Trophoblast cell (in vitro differentiated cells and primary cell): ENCODE measurements around the gene UBXN11.
"Not testable (repeated sequence)": the region's sequence is repeated elsewhere in the genome, so short reads cannot be mapped to it uniquely, and the experiment has no call there.

ENCODE experiments used
- DNase-seq, 2 donors: peaks; one replicate each; pipeline ENCODE4 v3.0.0-alpha.2; 2016
- H2AFZ ChIP-seq: 2 replicates; pipeline ENCODE4 v1.6.1; 2013; ENCODE audit warnings: low read length, moderate library complexity, mild to moderate bottlenecking; ENCODE audit not compliant: insufficient read depth, poor library complexity
- H2AK5ac ChIP-seq: 2 replicates; pipeline ENCODE4 v1.6.1; 2013; ENCODE audit warnings: mild to moderate bottlenecking, low read length
- H2BK120ac ChIP-seq: 2 replicates; pipeline ENCODE4 v1.6.1; 2013; ENCODE audit warnings: low read length, mild to moderate bottlenecking, moderate library complexity; ENCODE audit not compliant: insufficient read depth, poor library complexity
- H2BK12ac ChIP-seq: 2 replicates; pipeline ENCODE4 v1.6.1; 2013; ENCODE audit warnings: mild to moderate bottlenecking, low read length, moderate library complexity
- H2BK5ac ChIP-seq: 2 replicates; pipeline ENCODE4 v1.6.1; 2013; ENCODE audit warnings: low read length, low read depth, moderate library complexity, mild to moderate bottlenecking; ENCODE audit not compliant: poor library complexity
- H3K14ac ChIP-seq: 2 replicates; pipeline ENCODE4 v1.6.1; 2013; ENCODE audit warnings: mild to moderate bottlenecking, low read length
- H3K18ac ChIP-seq: 2 replicates; pipeline ENCODE4 v1.6.1; 2013; ENCODE audit warnings: mild to moderate bottlenecking, low read length
- H3K23ac ChIP-seq: 2 replicates; pipeline ENCODE4 v1.6.1; 2013; ENCODE audit warnings: low read length
- H3K27ac ChIP-seq: 2 replicates; pipeline ENCODE4 v1.5.1; 2013; ENCODE audit warnings: low read depth, mild to moderate bottlenecking, inconsistent platforms, low read length, moderate library complexity
- H3K27me3 ChIP-seq: 2 replicates; pipeline ENCODE4 v1.6.1; 2013; ENCODE audit warnings: inconsistent platforms, mild to moderate bottlenecking, low read length, moderate library complexity; ENCODE audit not compliant: insufficient read depth
- H3K36me3 ChIP-seq, 2 experiments: 1 replicate in 1 of 2; 2 replicates in 1 of 2; pipeline ENCODE4 v1.6.1; 2013; ENCODE audit warnings: low read length in 2 of 2, mild to moderate bottlenecking in 2 of 2, moderate library complexity in 1 of 2; ENCODE audit not compliant: insufficient read depth in 2 of 2, control insufficient read depth in 1 of 2
- H3K4ac ChIP-seq: 2 replicates; pipeline ENCODE4 v1.6.1; 2013; ENCODE audit warnings: low read depth, mild to moderate bottlenecking, low read length, moderate library complexity
- H3K4me1 ChIP-seq, 2 experiments: 1 replicate in 1 of 2; 2 replicates in 1 of 2; pipeline ENCODE4 v1.6.1; 2013; ENCODE audit warnings: low read length in 2 of 2, mild to moderate bottlenecking in 2 of 2, moderate library complexity in 1 of 2; ENCODE audit not compliant: insufficient read depth in 2 of 2, control insufficient read depth in 1 of 2
- H3K4me2 ChIP-seq: 2 replicates; pipeline ENCODE4 v1.6.1; 2013; ENCODE audit warnings: inconsistent platforms, mild to moderate bottlenecking, low read length, moderate library complexity
- H3K4me3 ChIP-seq: 2 replicates; pipeline ENCODE4 v1.5.1; 2013; ENCODE audit warnings: mild to moderate bottlenecking, low read depth, low read length, inconsistent platforms
- H3K79me1 ChIP-seq: one replicate; pipeline ENCODE4 v1.6.1; 2013; ENCODE audit warnings: low read length
- H3K79me2 ChIP-seq: 2 replicates; pipeline ENCODE4 v1.6.1; 2013; ENCODE audit warnings: low read length, mild to moderate bottlenecking; ENCODE audit not compliant: control insufficient read depth, insufficient read depth, poor library complexity
- H3K9ac ChIP-seq: 2 replicates; pipeline ENCODE4 v1.6.1; 2013; ENCODE audit warnings: mild to moderate bottlenecking, low read length
- H3K9me3 ChIP-seq: 2 replicates; pipeline ENCODE4 v1.6.1; 2013; ENCODE audit warnings: low read depth, mild to moderate bottlenecking, control low read depth, inconsistent platforms, low read length; ENCODE audit not compliant: insufficient read depth
- H4K12ac ChIP-seq: 2 replicates; pipeline ENCODE4 v1.6.1; 2013; ENCODE audit warnings: low read depth, mild to moderate bottlenecking, low read length, moderate library complexity
- H4K8ac ChIP-seq: 2 replicates; pipeline ENCODE4 v1.6.1; 2013; ENCODE audit warnings: low read depth, mild to moderate bottlenecking, low read length, moderate library complexity
- H4K91ac ChIP-seq: one replicate; pipeline ENCODE4 v1.6.1; 2013; ENCODE audit warnings: low read depth, mild to moderate bottlenecking, low read length, moderate library complexity
- WGBS: extraction: QIAGEN DNeasy Blood & Tissue Kit; methylation state at CpG from one replicate; pipeline ENCODE4 v1.1.7; 2013; ENCODE audit warnings: missing lambda C conversion rate; ENCODE audit not compliant: insufficient read length, insufficient coverage; ENCODE audit errors: extremely low coverage; 5-methylcytosine and 5-hydroxymethylcytosine counted together

The UBXN11 gene

DNA sequence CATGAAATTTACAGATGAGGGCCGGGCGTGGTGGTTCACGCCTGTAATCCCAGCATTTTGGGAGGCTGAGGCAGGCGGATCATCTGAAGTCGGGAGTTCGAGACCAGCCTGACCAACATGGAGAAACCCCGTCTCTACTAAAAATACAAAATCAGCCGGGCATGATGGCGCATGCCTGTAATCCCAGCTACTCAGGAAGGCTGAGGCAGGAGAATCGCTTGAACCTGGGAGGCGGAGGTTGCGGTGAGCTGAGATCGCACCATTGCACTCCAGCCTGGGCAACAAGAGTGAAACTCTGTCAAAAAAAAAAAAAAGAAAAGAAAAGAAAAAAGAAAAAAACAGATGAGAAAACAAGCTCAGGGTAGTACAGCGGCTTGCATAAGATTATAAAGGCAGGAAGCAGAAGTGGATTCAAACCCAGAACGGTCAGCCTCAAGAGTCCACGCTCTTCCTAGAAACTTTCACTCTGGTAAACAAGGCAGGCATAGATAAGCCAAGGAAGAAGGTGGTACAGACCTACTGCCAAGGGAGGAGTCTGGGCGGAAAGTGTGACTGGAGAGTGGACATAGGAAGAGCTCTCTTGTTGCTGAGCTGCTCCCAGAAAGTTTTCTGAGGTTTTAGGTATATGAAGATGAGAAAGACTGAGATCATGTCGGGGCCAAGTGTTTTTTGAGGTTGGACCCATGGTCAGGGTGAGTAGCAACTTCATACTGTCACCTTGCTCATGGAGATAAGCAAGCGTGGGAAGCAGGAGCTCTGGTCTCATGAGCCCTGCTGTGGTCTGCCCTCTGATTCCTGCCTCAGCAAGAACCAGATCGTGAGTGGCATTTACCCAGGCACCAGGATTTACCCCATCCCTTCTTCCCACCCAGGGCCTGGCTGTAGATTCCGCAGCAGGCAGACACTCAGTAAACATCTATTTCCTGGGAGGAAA, 1.8 kb upstream of the UBXN11 start:
- no CpG with 5 or more reads among the region's 21 CpGs for whole genome bisulfite sequencing
- not testable (repeated sequence) for H3K9me3 ChIP-seq, H3K23ac ChIP-seq, H3K79me1 ChIP-seq, H3K4me3 ChIP-seq, H3K14ac ChIP-seq, H4K12ac ChIP-seq, H2AFZ ChIP-seq, H3K79me2 ChIP-seq, H3K4ac ChIP-seq, H2BK12ac ChIP-seq, H3K18ac ChIP-seq, H2BK5ac ChIP-seq, H3K27ac ChIP-seq, H3K27me3 ChIP-seq, H3K36me3 ChIP-seq, DNase-seq, H2BK120ac ChIP-seq, H3K4me2 ChIP-seq, H3K9ac ChIP-seq
- Histone ChIP-seq H2AK5ac (peak overlapping the region; percentile 66), H4K91ac (peak overlapping the region; percentile 48), H4K8ac (peak overlapping the region; percentile 61), H3K4me1 (peaks cover 6 to 11% of the 10 kb centered on the region in 2 experiments)

DNA sequence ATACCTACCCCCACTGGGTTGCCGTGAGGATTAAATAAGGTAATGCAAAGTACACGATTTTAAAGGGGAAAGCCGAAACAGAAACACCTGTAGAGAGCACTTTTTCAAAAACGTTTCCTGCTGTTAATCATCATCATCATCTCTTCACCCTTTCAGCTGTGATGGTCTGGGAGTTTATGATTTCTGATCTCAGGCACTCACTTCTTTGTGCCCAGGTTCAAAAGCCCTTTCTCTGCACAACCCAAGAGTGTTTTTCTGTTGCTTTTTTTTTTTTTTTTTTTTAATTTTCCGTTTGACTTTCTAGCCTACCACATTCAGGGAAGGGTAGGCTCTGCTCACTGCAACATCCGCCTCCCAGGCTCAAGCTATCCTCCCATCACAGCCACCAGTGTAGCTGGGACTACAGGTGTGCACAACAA, 936 bp upstream of the UBXN11 start:
- Histone ChIP-seq H3K79me2 (no peaks in the 10 kb centered on the region), H3K79me1 (peaks cover 10% of the 10 kb centered on the region), H2AFZ (no peak overlapping the region), H3K4me2 (peak overlapping the region; percentile 74), H2AK5ac (no peak overlapping the region), H3K4ac (no peak overlapping the region), H3K4me3 (no peak overlapping the region), H3K9me3 (no peaks in the 10 kb centered on the region), H3K23ac (no peak overlapping the region), H3K27me3 (no peaks in the 10 kb centered on the region), H3K18ac (no peak overlapping the region), H4K91ac (no peak overlapping the region), H3K4me1 (peaks cover 15 to 19% of the 10 kb centered on the region in 2 experiments), H3K9ac (no peak overlapping the region), H2BK12ac (no peak overlapping the region), H3K14ac (no peak overlapping the region), H2BK120ac (no peak overlapping the region), H2BK5ac (no peak overlapping the region), H3K27ac (no peak overlapping the region), H4K12ac (peak overlapping the region; percentile 73), H4K8ac (peak overlapping the region; percentile 39), H3K36me3 (no peaks in the 10 kb centered on the region)
- DNase-seq, result no peak
- WGBS, result no CpG with 5 or more reads among the region's 6 CpGs

DNA sequence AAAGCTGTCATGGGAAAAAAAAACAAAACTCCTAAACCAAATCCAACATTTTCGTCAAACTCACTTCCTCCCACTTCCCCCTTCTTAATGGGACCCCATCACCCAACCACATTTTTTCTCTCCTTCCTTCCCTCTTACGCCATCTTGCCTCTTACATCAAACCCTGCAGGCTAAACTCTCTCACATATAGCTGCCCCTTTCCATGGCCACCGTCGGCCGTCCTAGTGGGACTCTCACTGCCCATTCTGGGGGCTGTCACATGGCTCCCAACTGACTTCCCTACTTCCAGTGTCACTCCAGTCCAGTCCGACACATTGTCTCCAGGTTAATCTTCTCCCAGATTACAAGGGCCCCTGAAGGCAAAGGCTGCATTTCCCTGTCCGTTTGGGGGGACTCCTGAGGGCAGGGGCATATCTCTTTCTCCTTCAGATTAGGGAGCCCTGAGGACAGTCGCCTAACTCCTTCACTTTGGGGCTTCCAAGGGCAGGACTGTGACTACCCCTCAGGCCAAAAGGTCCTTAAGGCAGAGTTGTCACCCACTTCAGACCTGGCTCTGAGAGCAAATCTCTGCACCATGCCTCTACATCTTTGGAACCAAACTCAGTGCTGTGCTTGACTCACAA, 658 bp downstream of the UBXN11 start:
- Histone ChIP-seq H3K4me2 (peak overlapping the region; percentile 77), H3K79me1 (peaks cover 11% of the 10 kb centered on the region), H4K91ac (no peak overlapping the region), H3K79me2 (no peaks in the 10 kb centered on the region), H4K8ac (peak overlapping the region; percentile 52), H3K36me3 (no peaks in the 10 kb centered on the region), H3K4me3 (peak overlapping the region; percentile 99), H4K12ac (no peak overlapping the region), H2AFZ (peak overlapping the region; percentile 56), H2AK5ac (no peak overlapping the region), H3K27ac (no peak overlapping the region), H3K18ac (no peak overlapping the region), H3K9me3 (no peaks in the 10 kb centered on the region), H3K4me1 (peaks cover 16 to 20% of the 10 kb centered on the region in 2 experiments), H2BK120ac (no peak overlapping the region), H2BK12ac (no peak overlapping the region), H3K9ac (peak overlapping the region; percentile 97), H3K4ac (no peak overlapping the region), H3K23ac (no peak overlapping the region), H3K27me3 (no peaks in the 10 kb centered on the region), H3K14ac (no peak overlapping the region), H2BK5ac (no peak overlapping the region)
- 100% methylated on average over 2 of the region's 8 CpGs for WGBS
- DNase-seq, result peak in 1 of 2 donors; percentile 30

DNA sequence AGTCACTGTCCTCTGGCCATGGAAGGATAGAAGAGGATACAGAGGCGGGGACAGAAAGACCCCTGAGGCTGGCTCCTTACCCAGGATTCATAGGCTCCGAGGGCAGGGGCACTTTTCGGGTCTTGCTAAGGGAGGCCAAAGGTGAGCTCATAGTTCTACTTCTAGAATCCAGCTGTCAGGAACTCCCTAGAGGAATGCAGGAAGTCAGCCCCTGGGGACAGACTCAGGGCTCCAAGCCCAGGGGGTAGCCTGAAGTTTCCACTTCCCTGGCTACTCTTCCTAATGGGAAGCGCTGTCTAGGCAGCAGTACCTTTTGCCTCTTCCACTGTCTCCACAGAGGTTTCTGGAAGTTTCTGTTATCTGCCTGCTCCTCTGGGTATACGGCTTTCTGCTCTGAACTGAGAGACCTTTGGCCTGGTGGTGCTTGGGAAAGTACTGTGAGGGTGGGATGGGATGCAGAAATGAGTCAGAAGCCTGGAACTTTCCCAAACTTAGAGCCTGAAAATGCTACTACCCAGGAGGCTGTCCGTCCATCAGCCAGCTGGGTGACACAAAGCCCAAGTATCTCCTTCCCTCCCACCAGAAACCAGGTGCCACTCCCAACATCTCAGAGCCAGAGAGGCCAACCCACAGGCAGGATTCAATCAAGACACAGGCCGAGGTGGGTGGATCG, 3.6 kb downstream of the UBXN11 start:
- Histone ChIP-seq H3K4me2 (no peak overlapping the region), H4K91ac (peak overlapping the region; percentile 58), H4K8ac (peak overlapping the region; percentile 65), H3K79me2 (no peaks in the 10 kb centered on the region), H4K12ac (peak overlapping the region; percentile 48), H2AFZ (no peak overlapping the region), H3K27me3 (no peaks in the 10 kb centered on the region), H3K27ac (peak overlapping the region; percentile 86), H3K9ac (no peak overlapping the region), H3K14ac (no peak overlapping the region), H3K18ac (no peak overlapping the region), H3K23ac (no peak overlapping the region), H3K4me3 (no peak overlapping the region), H3K9me3 (no peaks in the 10 kb centered on the region), H3K79me1 (peaks cover 13% of the 10 kb centered on the region), H2BK12ac (peak overlapping the region; percentile 3), H3K4ac (no peak overlapping the region), H3K4me1 (peaks cover 20 to 22% of the 10 kb centered on the region in 2 experiments), H2BK5ac (peak overlapping the region; percentile 74), H3K36me3 (no peaks in the 10 kb centered on the region), H2AK5ac (no peak overlapping the region), H2BK120ac (peak overlapping the region; percentile 58)
- no CpG with 5 or more reads among the region's 8 CpGs for WGBS
- peak; percentile 94 to 95 for DNase-seq
